DND-41 (cell line): ENCODE results near the gene RAB8B.

Experiments used
- EZH2 ChIP-seq: IDR thresholded peaks from 3 replicates; pipeline ENCODE4 v1.6.1; 2012; ENCODE audit warnings: borderline replicate concordance, low read depth, mild to moderate bottlenecking, moderate library complexity, low read length, inconsistent platforms; ENCODE audit not compliant: severe bottlenecking
- TF ChIP-seq, protein P1 (sequence below): IDR thresholded peaks from 2 replicates; pipeline ENCODE4 v1.5.1; 2012; ENCODE audit warnings: borderline replicate concordance, low read length, moderate library complexity, mild to moderate bottlenecking; ENCODE audit not compliant: poor library complexity, severe bottlenecking; ENCODE audit errors: extremely low read depth

DNA sequence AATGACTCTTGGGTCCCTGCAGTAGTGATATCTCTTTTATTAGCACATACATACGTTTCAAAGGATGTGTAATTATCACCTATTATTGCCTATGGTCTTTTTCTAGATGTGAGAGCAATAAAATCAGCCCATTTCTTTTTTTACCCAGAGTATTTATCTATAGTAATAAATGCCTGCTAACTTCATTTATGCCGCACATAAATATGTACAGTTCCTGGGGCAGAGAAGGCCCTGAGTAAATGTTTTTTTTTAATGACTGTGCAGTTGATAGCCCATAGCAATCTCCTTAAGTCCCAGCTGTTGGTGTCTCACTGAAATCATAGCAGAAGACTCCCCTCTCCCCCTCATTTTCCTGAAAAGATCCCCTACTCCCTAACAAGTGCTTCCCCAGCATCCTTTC is 16.7 kb downstream of the RAB8B start:
- TF ChIP-seq, protein P1, sequence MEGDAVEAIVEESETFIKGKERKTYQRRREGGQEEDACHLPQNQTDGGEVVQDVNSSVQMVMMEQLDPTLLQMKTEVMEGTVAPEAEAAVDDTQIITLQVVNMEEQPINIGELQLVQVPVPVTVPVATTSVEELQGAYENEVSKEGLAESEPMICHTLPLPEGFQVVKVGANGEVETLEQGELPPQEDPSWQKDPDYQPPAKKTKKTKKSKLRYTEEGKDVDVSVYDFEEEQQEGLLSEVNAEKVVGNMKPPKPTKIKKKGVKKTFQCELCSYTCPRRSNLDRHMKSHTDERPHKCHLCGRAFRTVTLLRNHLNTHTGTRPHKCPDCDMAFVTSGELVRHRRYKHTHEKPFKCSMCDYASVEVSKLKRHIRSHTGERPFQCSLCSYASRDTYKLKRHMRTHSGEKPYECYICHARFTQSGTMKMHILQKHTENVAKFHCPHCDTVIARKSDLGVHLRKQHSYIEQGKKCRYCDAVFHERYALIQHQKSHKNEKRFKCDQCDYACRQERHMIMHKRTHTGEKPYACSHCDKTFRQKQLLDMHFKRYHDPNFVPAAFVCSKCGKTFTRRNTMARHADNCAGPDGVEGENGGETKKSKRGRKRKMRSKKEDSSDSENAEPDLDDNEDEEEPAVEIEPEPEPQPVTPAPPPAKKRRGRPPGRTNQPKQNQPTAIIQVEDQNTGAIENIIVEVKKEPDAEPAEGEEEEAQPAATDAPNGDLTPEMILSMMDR, result no peak
- no peak for TF ChIP-seq EZH2
